ENCODE measurements around the gene TMED1.
A peak's percentile ranks its signal among the peaks of the same experiment; 100 is the strongest.

The TMED1 gene

DNA sequence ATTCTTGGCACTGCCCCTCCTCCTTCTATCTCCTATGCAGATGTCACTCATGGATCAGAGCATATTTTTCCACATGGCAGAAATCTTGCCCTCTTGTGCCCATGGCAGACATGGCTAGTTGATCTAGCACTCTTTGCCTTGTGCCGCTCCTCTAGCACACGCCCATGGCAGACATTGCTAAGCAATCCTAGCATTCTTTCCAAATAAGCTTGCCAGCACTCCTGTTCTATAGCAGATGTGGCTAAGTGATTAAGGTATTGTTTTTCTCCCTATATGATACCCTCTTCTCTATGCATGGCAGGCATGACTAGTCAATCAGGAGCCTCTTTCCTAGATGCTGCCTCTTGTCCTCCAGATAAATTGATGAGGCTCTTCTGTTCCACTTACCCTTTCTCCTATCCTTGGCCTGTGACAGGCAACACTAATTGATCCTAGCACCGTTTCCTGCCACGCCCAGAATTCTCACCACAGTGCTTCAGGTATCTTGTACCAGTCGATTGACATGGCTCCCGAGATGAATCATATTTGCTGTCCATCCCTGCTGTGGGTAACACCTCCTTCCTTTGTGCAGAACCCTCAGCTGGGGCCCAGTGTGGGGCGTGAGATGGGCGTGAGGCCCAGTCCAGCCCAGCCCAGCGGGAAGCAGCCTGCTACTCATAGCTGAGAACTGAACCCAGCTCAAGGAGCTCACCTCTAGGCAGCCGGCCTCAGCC lies 26.9 kb downstream of the TMED1 start:
- peak; percentile 24 for DNase-seq

- DNase-seq, result no peak
Observed at GRCh38 chr19:10805758-10806247, 30.2 kb downstream of the TMED1 start.

DNA sequence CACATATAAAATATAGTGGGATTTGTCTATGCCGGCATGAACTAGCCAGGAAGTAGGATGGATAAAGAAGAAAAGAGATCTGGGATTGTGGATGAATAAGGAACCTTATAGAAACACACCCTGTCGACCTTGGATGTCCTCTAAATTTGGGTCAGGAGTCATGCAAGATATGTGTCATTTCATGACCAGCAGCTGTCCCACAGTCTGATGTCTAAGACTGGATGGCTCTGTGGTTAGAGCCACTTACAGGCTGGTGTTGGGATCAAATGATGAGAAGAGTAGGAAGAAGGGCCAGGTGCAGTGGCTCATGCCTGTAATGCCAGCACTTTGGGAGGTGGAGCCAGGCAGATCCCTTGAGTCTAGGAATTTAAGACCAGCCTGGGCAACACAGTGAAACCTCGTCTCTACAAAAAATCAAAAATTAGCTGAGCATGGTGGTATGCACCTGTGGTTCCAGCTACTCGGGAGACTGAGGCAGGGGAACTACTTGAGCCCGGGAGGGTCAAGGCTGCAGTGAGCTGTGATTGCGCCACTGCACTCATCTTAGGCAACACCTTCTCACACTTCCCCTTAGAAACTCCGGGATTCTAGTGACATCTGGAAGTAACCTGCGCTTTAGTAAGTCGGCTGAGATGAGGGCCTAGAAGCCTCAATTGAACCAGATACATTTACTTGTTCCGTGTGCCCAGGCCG lies 30.8 kb downstream of the TMED1 start:
- DNase-seq, result no peak

DNA sequence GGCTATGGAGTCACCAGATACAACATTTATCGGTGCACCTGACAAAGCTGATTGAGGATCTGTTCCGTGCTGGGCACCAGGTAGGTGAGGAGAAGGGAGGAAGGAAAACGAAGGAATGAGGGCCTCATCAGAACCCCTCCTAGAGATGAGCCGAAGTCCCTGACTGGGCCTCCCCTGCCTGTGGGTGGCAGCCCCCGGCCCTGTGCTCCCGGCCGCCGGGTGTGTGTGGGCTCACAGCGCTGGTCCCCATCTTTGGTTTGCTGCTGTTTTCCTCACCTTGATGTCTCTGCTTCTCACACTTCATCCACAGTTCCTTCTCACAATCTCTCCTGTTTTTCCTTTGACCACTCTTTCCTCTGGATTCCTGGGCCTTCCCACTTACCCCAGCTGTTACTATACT lies 32.8 kb downstream of the TMED1 start:
- no peak for DNase-seq

DNA sequence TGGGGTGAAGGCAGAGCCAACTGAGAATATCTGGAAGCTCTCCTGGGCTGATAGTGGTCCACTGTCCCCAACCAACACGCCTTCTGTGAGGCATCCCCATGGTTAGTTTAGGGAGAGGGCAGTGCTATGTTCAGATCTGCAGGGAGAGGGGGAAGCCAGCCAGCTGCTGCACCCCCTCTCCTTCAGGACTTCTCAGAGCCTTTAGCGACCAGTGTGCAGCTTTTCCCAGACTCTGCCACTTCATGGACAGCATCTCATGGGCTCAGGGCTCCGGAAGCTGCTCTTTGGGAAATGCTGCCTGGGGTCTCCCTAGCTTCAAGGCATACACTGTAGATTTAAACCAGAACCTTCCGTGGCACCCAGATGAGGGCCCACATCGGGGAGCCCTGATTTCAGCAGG lies 33.5 kb downstream of the TMED1 start:
- no peak for DNase-seq

DNA sequence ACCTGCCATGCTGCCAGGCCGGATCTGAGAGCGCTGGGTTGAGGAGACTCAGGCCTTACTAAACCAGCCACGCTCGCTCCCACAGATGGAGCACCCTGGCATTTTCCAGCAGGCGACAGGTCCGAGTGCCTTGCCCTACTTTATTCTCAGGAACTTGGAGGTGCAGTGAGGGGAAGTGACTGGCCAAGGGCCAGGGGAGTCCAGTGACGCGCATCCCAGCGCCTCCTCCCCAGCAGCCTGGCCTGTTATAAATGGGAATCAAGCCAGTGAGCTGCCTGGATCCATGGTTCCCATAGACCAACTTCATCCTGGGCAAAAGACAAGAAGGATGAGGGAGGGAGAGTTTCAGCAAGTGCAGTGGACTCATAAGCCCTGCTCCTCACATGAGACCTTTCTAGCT lies 35.5 kb downstream of the TMED1 start:
- no peak for DNase-seq

- DNase-seq, result peak; percentile 90
Observed at GRCh38 chr19:10797541-10798256, 38.3 kb downstream of the TMED1 start.

GRCh38 chr19:10797078-10797477 lies 38.9 kb downstream of the TMED1 start:
- DNase-seq, result peak; percentile 26

DNA sequence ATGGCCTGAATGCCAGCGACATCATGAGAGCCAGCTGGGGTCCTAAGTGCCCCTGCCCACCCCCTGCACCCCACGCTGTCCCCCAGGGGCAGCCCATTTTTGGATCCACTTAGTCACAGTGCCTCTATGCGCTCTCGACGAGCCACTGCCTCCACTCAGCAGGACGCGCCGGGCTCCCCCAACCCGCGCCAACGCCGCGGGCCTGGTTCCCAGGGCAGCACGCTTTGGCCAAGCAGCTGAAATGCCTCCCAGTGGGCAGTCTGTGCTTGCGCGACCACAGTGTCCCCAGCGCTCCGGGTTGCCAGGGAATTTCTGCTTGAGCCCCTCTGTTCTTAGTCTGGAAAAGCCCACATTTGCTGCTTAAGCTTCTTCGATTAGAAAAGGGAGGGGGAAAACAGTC lies 39.4 kb downstream of the TMED1 start:
- DNase-seq, result no peak

- DNase-seq, result no peak
Observed at GRCh38 chr19:10789866-10790265, 46.1 kb downstream of the TMED1 start.

DNA sequence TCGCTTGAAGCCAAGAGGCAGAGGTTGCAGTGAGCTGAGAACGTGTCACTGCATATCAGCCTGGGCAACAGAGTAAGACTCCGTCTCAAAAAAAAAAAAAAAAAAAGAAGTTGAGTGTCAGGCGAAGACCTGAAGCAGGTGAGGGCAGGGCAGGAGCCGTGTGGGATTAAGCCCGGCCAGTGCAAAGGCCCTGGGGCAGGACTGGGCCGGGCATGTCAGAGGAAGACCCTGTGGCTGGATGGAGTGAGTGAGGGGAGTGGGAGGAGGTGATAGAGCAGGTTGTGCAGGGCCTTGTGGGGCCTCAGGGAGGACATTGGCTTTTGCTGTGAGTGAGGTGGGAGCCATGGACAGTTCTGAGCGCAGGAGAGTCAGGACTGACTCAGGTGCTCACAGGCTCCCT lies 47.9 kb downstream of the TMED1 start:
- no peak for DNase-seq

- DNase-seq, result no peak
Observed at GRCh38 chr19:10784257-10784656, 51.8 kb downstream of the TMED1 start.

DNA sequence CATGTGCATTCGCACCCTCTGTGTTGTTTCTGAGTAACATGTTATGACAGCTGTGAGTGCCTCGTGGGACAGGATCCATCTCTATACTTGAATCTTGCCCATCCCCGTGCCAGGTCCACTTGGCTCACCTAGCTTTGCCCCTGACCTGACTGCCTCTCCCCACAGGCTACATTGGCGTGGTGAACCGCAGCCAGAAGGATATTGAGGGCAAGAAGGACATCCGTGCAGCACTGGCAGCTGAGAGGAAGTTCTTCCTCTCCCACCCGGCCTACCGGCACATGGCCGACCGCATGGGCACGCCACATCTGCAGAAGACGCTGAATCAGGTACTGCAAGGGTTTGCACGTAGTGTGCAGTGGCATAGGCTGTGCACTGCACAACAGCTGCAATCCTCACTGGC lies 53.2 kb downstream of the TMED1 start:
- no peak for DNase-seq
